H1 (cell line): ENCODE results near the gene GPHB5. TPM values are rescaled to one million over a fixed set of nuclear protein-coding genes. Genes with fewer than 3 reads are reported as not detected.

Experiments used
- CTCF ChIA-PET: fragments of 300-600 bp; sonication (Branson Sonifier 250); formaldehyde crosslinking; loops from one replicate; lab custom pipeline; 2021; ENCODE audit not compliant: partially characterized antibody; lab: Charles Lee
- POLR2A ChIA-PET: fragments of 300-600 bp; sonication (Branson Sonifier 250); formaldehyde crosslinking; loops from one replicate; lab custom pipeline; 2021; ENCODE audit warnings: inconsistent platforms; ENCODE audit not compliant: partially characterized antibody; lab: Charles Lee
- DNase-seq, 2 experiments: peaks; one replicate each; pipeline versions ENCODE4 v3.0.0 to v3.0.0-alpha.2; 2010 to 2022; ENCODE audit warnings: low spot score in 2 of 2, low read depth in 1 of 2, mixed read lengths in 1 of 2
- FAIRE-seq: peaks from 2 replicates; lab custom pipeline; 2011; peaks lifted over from hg19 to GRCh38; lab: Jason Lieb, UNC
- H2AFZ ChIP-seq: 2 replicates; pipeline ENCODE4 v1.8.1; 2012; ENCODE audit warnings: low read length, inconsistent platforms
- H2AK5ac ChIP-seq: 2 replicates; pipeline ENCODE4 v1.6.1; 2013; ENCODE audit warnings: low read depth, low read length
- H2BK120ac ChIP-seq: replicated peaks from 2 replicates; pipeline ENCODE3; 2013; ENCODE audit warnings: low read depth, low read length, inconsistent platforms
- H2BK12ac ChIP-seq: 2 replicates; pipeline ENCODE4 v1.6.1; 2013; ENCODE audit warnings: low read depth, low read length
- H2BK15ac ChIP-seq: 2 replicates; pipeline ENCODE4 v1.6.1; 2013; ENCODE audit warnings: low read length
- H2BK20ac ChIP-seq: 2 replicates; pipeline ENCODE4 v1.6.1; 2013; ENCODE audit warnings: low read length
- H2BK5ac ChIP-seq: 2 replicates; pipeline ENCODE4 v1.6.1; 2013; ENCODE audit warnings: low read depth, low read length
- H3K14ac ChIP-seq: 2 replicates; pipeline ENCODE4 v1.6.1; 2013; ENCODE audit warnings: inconsistent platforms; ENCODE audit not compliant: insufficient read length
- H3K18ac ChIP-seq: 2 replicates; pipeline ENCODE4 v1.6.1; 2013; ENCODE audit warnings: low read length; ENCODE audit errors: extremely low read depth
- H3K23ac ChIP-seq: 2 replicates; pipeline ENCODE4 v1.6.1; 2013; ENCODE audit warnings: inconsistent platforms; ENCODE audit not compliant: insufficient read length
- H3K23me2 ChIP-seq: 2 replicates; pipeline ENCODE4 v1.6.1; 2013; ENCODE audit warnings: low read depth, low read length
- H3K27ac ChIP-seq: 2 replicates; pipeline ENCODE4 v1.6.1; 2011; ENCODE audit warnings: low read depth, low read length, inconsistent platforms
- H3K27me3 ChIP-seq, 4 experiments: replicated peaks in 1 of 4; 1 replicate in 1 of 4; 2 replicates in 3 of 4; pipeline versions ENCODE4 v1.6.1 to v1.8.1; 2011 to 2013; ENCODE audit warnings: low read length in 3 of 4, mild to moderate bottlenecking in 3 of 4, inconsistent platforms in 2 of 4, mixed read lengths in 2 of 4, moderate library complexity in 1 of 4; ENCODE audit not compliant: control insufficient read depth in 3 of 4, insufficient read depth in 3 of 4; ENCODE audit errors: extremely low read depth in 1 of 4
- H3K36me3 ChIP-seq, 4 experiments: 2 replicates each; pipeline versions ENCODE4 v1.6.1 to v1.8.1; 2011 to 2013; ENCODE audit warnings: mild to moderate bottlenecking in 4 of 4, low read length in 3 of 4, moderate library complexity in 2 of 4, control low read depth in 1 of 4, inconsistent platforms in 1 of 4; ENCODE audit not compliant: insufficient read depth in 4 of 4, control insufficient read depth in 2 of 4
- H3K4ac ChIP-seq: replicated peaks from 2 replicates; pipeline ENCODE3; 2013; ENCODE audit warnings: low read length, low read depth, mixed read lengths, inconsistent platforms; ENCODE audit not compliant: insufficient read length
- H3K4me1 ChIP-seq, 4 experiments: replicated peaks in 1 of 4; 1 replicate in 1 of 4; 2 replicates in 3 of 4; pipeline versions ENCODE4 v1.6.1 to v1.8.1; 2011 to 2013; ENCODE audit warnings: low read length in 3 of 4, inconsistent platforms in 2 of 4, mixed read lengths in 1 of 4; ENCODE audit not compliant: insufficient read depth in 4 of 4, control insufficient read depth in 3 of 4
- H3K4me2 ChIP-seq, 2 experiments: 2 replicates each; pipeline versions ENCODE4 v1.6.1 to v1.8.1; 2011 to 2013; ENCODE audit warnings: low read depth in 2 of 2, low read length in 2 of 2, control low read depth in 1 of 2, inconsistent platforms in 1 of 2, mild to moderate bottlenecking in 1 of 2; ENCODE audit not compliant: insufficient read depth in 1 of 2
- H3K4me3 ChIP-seq, 4 experiments: fragments of 200-600, 300-600 bp in 1 of 4; sonication (generic), shearing (Covaris generic), sonication (Bioruptor Twin) in 1 of 4; 2 replicates each; pipeline versions ENCODE4 v1.5.1 to v1.8.1; 2011 to 2016; ENCODE audit warnings: low read length in 4 of 4, low read depth in 3 of 4, control low read depth in 2 of 4, inconsistent platforms in 2 of 4, mild to moderate bottlenecking in 2 of 4, mixed read lengths in 1 of 4, moderate library complexity in 1 of 4; ENCODE audit not compliant: insufficient read depth in 2 of 4; ENCODE audit errors: extremely low read depth in 1 of 4
- H3K56ac ChIP-seq: replicated peaks from 2 replicates; pipeline ENCODE3; 2013; ENCODE audit warnings: low read depth, mild to moderate bottlenecking, mixed read lengths, low read length, inconsistent platforms; ENCODE audit not compliant: insufficient read length
- H3K79me1 ChIP-seq: 2 replicates; pipeline ENCODE4 v1.6.1; 2013; ENCODE audit warnings: low read depth, low read length, control low read depth
- H3K79me2 ChIP-seq, 2 experiments: 2 replicates each; pipeline versions ENCODE4 v1.6.1 to v1.8.1; 2012 to 2013; ENCODE audit warnings: low read length in 2 of 2, mild to moderate bottlenecking in 2 of 2, inconsistent platforms in 1 of 2; ENCODE audit not compliant: insufficient read depth in 2 of 2, control insufficient read depth in 1 of 2
- H3K9ac ChIP-seq, 4 experiments: replicated peaks in 1 of 4; 1 replicate in 1 of 4; 2 replicates in 3 of 4; pipeline versions ENCODE4 v1.6.1 to v1.8.1; 2011 to 2013; ENCODE audit warnings: low read depth in 3 of 4, low read length in 3 of 4, control low read depth in 2 of 4, mild to moderate bottlenecking in 2 of 4, moderate library complexity in 2 of 4, inconsistent platforms in 1 of 4; ENCODE audit errors: extremely low read depth in 1 of 4
- H3K9me3 ChIP-seq, 2 experiments: 2 replicates each; pipeline versions ENCODE4 v1.6.1 to v1.8.1; 2012 to 2013; ENCODE audit warnings: mild to moderate bottlenecking in 2 of 2, moderate library complexity in 2 of 2, control low read depth in 1 of 2, inconsistent platforms in 1 of 2, low read depth in 1 of 2, low read length in 1 of 2, mixed read lengths in 1 of 2; ENCODE audit not compliant: insufficient read depth in 2 of 2
- H4K20me1 ChIP-seq, 2 experiments: replicated peaks in 1 of 2; 2 replicates each; pipeline versions ENCODE3 to v1.8.1; 2011 to 2013; ENCODE audit warnings: inconsistent platforms in 2 of 2, low read length in 2 of 2, mild to moderate bottlenecking in 1 of 2; ENCODE audit not compliant: insufficient read depth in 2 of 2, control insufficient read depth in 1 of 2
- H4K5ac ChIP-seq: 2 replicates; pipeline ENCODE4 v1.6.1; 2013; ENCODE audit warnings: low read length, low read depth, mixed read lengths, inconsistent platforms; ENCODE audit not compliant: insufficient read length
- H4K8ac ChIP-seq: 2 replicates; pipeline ENCODE4 v1.8.0; 2013; ENCODE audit warnings: mild to moderate bottlenecking, moderate library complexity, low read length, inconsistent platforms; ENCODE audit not compliant: insufficient read depth; ENCODE audit errors: extremely low read depth
- H4K91ac ChIP-seq: replicated peaks from 2 replicates; pipeline ENCODE3; 2013; ENCODE audit warnings: low read length, mixed read lengths, inconsistent platforms; ENCODE audit not compliant: insufficient read length
- POLR2A ChIP-seq, 2 experiments: IDR thresholded peaks; 1 replicate in 1 of 2; 2 replicates in 1 of 2; pipeline ENCODE4 v1.6.1; 2011; ENCODE audit warnings: low read depth in 2 of 2, low read length in 2 of 2, mild to moderate bottlenecking in 2 of 2; ENCODE audit errors: control extremely low read depth in 1 of 2
- WGBS, 2 experiments: shearing (Covaris generic) in 1 of 2; methylation state at CpG; one replicate each; pipeline versions ENCODE4 v1.1.6 to v1.1.7; 2013 to 2015; ENCODE audit warnings: low lambda C conversion rate in 2 of 2, mixed read lengths in 2 of 2, inconsistent platforms in 1 of 2, low coverage in 1 of 2, missing lambda C conversion rate in 1 of 2; ENCODE audit not compliant: insufficient replicate concordance in 2 of 2, insufficient coverage in 1 of 2, insufficient read length in 1 of 2; ENCODE audit errors: extremely low coverage in 1 of 2, missing lambda C conversion rate in 1 of 2; 5-methylcytosine and 5-hydroxymethylcytosine counted together
- polyA plus RNA-seq, 7 experiments: library from polyadenylated mRNA; depleted of rRNA in 3 of 7; stranded (reverse) in 5 of 7; unstranded in 2 of 7; fragments of >200 nt in 5 of 7; fragments of 200-250 nt in 2 of 7; gene quantifications; 1 replicate in 5 of 7; 2 replicates in 1 of 7; 4 replicates in 1 of 7; pipeline versions ENCODE4 v1.2.1 to v1.2.3, GENCODE V29; 2011 to 2013; ENCODE audit warnings: missing spikeins in 2 of 7, mixed read lengths in 2 of 7
- total RNA-seq: library from RNA; stranded (reverse); fragmentation: NEBNext Ultra II Directional; extraction: Animal tissue kit (Norgen Biotek cat#: 25700); gene quantifications from 2 replicates; pipeline ENCODE4 v1.2.1, GENCODE V29; 2021

The GPHB5 gene
- total and polyA plus RNA-seq, 2 of the 8 experiments (the other 6 are each of a cell fraction or from before 2014, with no cell fraction given) = not detected

GRCh38 chr14:63276016-63276415, 42.7 kb downstream of the GPHB5 start:
- H2AFZ ChIP-seq = no peak overlapping the region
- H2BK15ac ChIP-seq = no peak overlapping the region
- no peak overlapping the region for H2AK5ac ChIP-seq
- no peak overlapping the region for H4K5ac ChIP-seq
- WGBS, 2 experiments = 57% methylated on average over 4 of the region's 4 CpGs; no CpG with 5 or more reads in 1 of the 2 experiments
- H4K8ac ChIP-seq = no peak overlapping the region
- ChIA-PET CTCF (interaction anchor here (0.6 to 7.0 kb wide), 27 partner anchors 8 to 1126 kb away, joined by 3 to 70 read pairs (median 4); partner anchors contain the start of gene RHOJ), POLR2A (no interaction called here)
- H2BK12ac ChIP-seq = no peak overlapping the region
- no peaks in the 10 kb centered on the region for H3K36me3 ChIP-seq
- no peak for TF ChIP-seq POLR2A (IDR thresholded peaks at IDR 0.05; ENCODE audit: control extremely low read depth in 1 of 2, low read depth in 2 of 2, low read length in 2 of 2)
- no peak for DNase-seq
- H3K4me2 ChIP-seq = no peak overlapping the region
- no peaks in the 10 kb centered on the region for H3K79me1 ChIP-seq
- H3K56ac ChIP-seq = no peak overlapping the region
- no peak overlapping the region for H3K18ac ChIP-seq
- H3K23ac ChIP-seq = no peak overlapping the region
- no peak for FAIRE-seq
- H3K4ac ChIP-seq = no peak overlapping the region
- H4K91ac ChIP-seq = no peak overlapping the region
- no peak overlapping the region for H3K4me3 ChIP-seq
- H3K14ac ChIP-seq = no peak overlapping the region
- no peak overlapping the region for H2BK20ac ChIP-seq
- H3K9ac ChIP-seq = no peak overlapping the region
- no peaks in the 10 kb centered on the region for H3K4me1 ChIP-seq
- H3K27me3 ChIP-seq = no peaks in the 10 kb centered on the region
- no peak overlapping the region for H3K27ac ChIP-seq
- no peaks in the 10 kb centered on the region for H3K9me3 ChIP-seq
- no peaks in the 10 kb centered on the region for H3K23me2 ChIP-seq
- H4K20me1 ChIP-seq = no peaks in the 10 kb centered on the region
- no peaks in the 10 kb centered on the region for H3K79me2 ChIP-seq
- no peak overlapping the region for H2BK5ac ChIP-seq
- no peak overlapping the region for H2BK120ac ChIP-seq
